ENCODE results near the gene ATP6V1E1. TPM values are rescaled to one million over a fixed set of nuclear protein-coding genes. Genes with fewer than 3 reads are reported as not detected.

Gene ATP6V1E1
- total RNA-seq, 1 donor from 2014 or later: 109 TPM

DNA sequence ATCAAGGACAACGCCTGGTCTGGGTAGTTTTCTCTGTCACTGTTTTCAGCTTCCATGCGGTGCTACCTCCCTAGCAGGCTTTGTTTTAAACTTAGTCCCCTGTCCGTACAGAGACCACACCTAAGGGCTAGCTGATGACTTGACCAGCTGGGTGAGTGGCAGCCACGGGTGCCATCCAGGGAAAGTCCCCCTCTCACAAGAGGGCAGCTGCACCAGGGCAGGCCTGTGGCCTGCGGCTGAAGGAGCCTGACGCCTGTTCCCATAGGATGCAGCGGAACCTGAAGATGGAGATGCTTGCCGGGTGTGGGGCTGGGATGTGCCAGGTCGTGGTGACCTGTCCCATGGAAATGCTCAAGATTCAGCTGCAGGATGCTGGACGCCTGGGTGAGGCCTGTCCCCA lies 45.4 kb downstream of the ATP6V1E1 start:
- no peak for DNase-seq (ENCODE audit: low read depth)
- H3K4me3 ChIP-seq (ENCODE audit: low read depth, low read length): no peak overlapping the region
- TF ChIP-seq CTCF (conservative IDR thresholded peaks at IDR 0.05; ENCODE audit: low read depth, low read length): no peak

DNA sequence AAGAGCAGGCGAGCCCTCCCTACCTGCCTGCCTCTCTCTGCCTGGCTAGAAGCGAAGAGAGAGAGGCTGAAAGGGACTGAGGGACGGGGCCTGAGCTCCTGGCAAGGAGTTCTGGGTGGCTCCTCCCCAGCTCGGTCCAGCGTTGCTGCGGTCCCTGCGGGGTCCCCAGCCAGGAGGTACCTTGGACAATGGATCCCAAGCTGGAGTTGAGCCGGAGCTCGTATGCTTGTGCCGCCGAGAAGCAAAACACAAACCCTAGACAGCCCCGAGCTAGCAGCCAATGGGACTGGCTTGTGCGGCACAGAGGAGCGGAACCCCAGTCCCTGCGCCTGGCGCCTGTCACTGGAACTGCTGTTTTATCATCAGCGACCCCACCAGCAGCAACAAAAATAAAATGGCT lies 46.9 kb downstream of the ATP6V1E1 start:
- no peak overlapping the region for H3K4me3 ChIP-seq (ENCODE audit: low read depth, low read length)
- DNase-seq (ENCODE audit: low read depth): no peak
- TF ChIP-seq CTCF (conservative IDR thresholded peaks at IDR 0.05; ENCODE audit: low read depth, low read length): no peak

DNA sequence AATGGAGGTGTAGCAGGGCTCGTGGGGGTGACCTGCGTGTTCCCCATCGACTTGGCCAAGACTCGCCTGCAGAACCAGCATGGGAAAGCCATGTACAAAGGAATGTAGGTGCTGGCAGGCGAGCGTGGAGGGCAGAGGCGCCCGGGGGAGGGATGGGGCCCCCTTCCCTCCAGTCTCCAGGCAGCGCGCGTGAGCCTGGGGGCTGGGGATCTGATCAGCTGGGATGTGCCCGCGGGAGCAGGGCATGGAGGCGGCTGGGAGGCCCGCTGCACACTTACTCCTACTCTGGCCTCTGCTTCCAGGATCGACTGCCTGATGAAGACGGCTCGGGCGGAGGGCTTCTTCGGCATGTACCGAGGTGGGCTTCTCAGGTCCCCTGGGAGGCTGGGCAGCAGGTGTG lies 47.5 kb downstream of the ATP6V1E1 start:
- TF ChIP-seq CTCF (conservative IDR thresholded peaks at IDR 0.05; ENCODE audit: low read depth, low read length): no peak

DNA sequence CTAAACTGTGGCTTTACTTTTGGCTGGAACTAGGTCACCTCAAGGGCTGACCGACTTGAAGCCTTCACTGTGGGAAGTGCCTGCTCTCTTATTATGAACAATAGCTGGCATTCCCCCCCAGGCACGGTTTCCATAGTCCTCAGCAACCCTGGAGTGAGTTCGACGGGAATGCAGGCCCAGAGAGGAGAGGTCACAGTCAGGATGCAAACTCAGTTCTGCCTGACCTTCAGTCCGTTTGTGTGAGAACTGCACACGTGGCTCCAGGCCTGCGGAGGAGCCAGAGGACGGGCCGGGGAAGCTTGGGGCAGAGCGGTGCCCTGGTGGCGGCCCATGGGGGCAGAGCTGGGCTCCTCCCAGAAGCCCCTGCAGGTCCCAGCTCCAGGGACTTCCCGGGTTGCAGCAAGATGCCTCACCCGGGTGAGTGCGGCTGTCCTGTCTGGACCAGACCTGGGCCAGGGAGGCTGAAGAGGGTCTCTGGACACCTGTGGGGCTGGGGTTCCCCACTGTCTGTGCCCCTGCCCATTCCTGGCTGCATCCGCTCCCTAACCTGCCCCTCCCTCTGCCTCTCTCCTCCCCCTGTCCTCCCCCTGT lies 48.0 kb downstream of the ATP6V1E1 start:
- no peak overlapping the region for H3K4me3 ChIP-seq (ENCODE audit: low read depth, low read length)
- no peak for TF ChIP-seq CTCF (conservative IDR thresholded peaks at IDR 0.05; ENCODE audit: low read depth, low read length)
- DNase-seq (ENCODE audit: low read depth): no peak

More for the DNA sequence above, 47.5 kb downstream of the ATP6V1E1 start:
- no peak for DNase-seq (ENCODE audit: low read depth)
- no peak overlapping the region for H3K4me3 ChIP-seq (ENCODE audit: low read depth, low read length)

DNA sequence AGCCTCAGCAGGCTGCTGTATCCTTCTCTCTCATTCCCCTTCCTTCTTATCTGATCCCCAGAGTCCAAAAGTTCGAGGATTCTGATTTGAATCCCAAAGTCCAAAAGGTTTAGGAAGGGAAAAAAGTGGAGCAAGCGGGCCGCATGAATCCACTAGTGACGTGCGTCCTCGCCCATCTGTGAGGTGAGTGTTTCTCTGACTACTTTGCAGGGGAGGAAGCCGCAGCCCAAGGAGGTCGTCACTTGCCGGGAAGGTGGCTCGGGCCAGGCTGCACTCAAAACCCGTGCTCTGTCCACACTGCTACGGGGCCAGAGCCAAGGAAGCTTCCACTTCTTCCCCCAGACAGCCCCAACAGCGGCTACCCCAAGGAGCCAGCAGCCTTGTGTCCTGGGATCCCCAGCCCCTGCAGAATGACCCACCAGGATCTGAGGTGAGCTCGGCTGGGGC lies 49.0 kb downstream of the ATP6V1E1 start:
- no peak overlapping the region for H3K4me3 ChIP-seq (ENCODE audit: low read depth, low read length)
- no peak for TF ChIP-seq CTCF (conservative IDR thresholded peaks at IDR 0.05; ENCODE audit: low read depth, low read length)
- no peak for DNase-seq (ENCODE audit: low read depth)

- no peak overlapping the region for H3K4me3 ChIP-seq (ENCODE audit: low read depth, low read length)
- DNase-seq (ENCODE audit: low read depth): no peak
- no peak for TF ChIP-seq CTCF (conservative IDR thresholded peaks at IDR 0.05; ENCODE audit: low read depth, low read length)
Measured at GRCh38 chr22:17578136-17578754, 50.3 kb downstream of the ATP6V1E1 start.

- H3K4me3 ChIP-seq (ENCODE audit: low read depth, low read length): no peak overlapping the region
- TF ChIP-seq CTCF (conservative IDR thresholded peaks at IDR 0.05; ENCODE audit: low read depth, low read length): no peak
- peak; percentile 80 for DNase-seq (ENCODE audit: low read depth)
Measured at GRCh38 chr22:17576470-17576869, 52.1 kb downstream of the ATP6V1E1 start.
